ENCODE measurements around the gene ANK2.

The ANK2 gene

GRCh38 chr4:113288257-113288656 lies 238.8 kb downstream of the ANK2 start:
- Histone ChIP-seq H3K9ac (ENCODE audit: low read depth, low read length) (no peak overlapping the region), H3K4me1 (ENCODE audit: insufficient read depth, low read length) (no peaks in the 10 kb centered on the region), H3K79me2 (ENCODE audit: insufficient read depth, low read length) (no peaks in the 10 kb centered on the region), H3K4me2 (ENCODE audit: insufficient read depth, low read length) (no peak overlapping the region), H3K27me3 (ENCODE audit: insufficient read depth, low read length, poor library complexity) (no peaks in the 10 kb centered on the region), H3K4me3 (ENCODE audit: low read depth in 1 of 2, low read length in 2 of 2) (no peak overlapping the region), H2AFZ (ENCODE audit: low read depth, low read length) (no peak overlapping the region), H4K20me1 (ENCODE audit: insufficient read depth, low read length) (no peaks in the 10 kb centered on the region), H3K9me3 (ENCODE audit: insufficient read depth, low read length, severe bottlenecking) (no peaks in the 10 kb centered on the region), H3K36me3 (ENCODE audit: insufficient read depth, low read length) (no peaks in the 10 kb centered on the region), H3K27ac (ENCODE audit: low read length) (no peak overlapping the region)
- TF ChIP-seq CTCF (IDR thresholded peaks at IDR 0.05; ENCODE audit: borderline replicate concordance, extremely low read depth, low read length, poor library complexity, severe bottlenecking) (no peak), EZH2 (IDR thresholded peaks at IDR 0.05; ENCODE audit: borderline replicate concordance, low read depth, low read length, severe bottlenecking) (no peak)
- DNase-seq (no peak), ATAC-seq (ENCODE audit: insufficient read depth, low read depth) (no peak)

GRCh38 chr4:113288696-113289095 lies 239.2 kb downstream of the ANK2 start:
- ATAC-seq (ENCODE audit: insufficient read depth, low read depth) (no peak), DNase-seq (no peak)
- Histone ChIP-seq H3K79me2 (ENCODE audit: insufficient read depth, low read length) (no peaks in the 10 kb centered on the region), H3K4me2 (ENCODE audit: insufficient read depth, low read length) (no peak overlapping the region), H3K9ac (ENCODE audit: low read depth, low read length) (no peak overlapping the region), H3K36me3 (ENCODE audit: insufficient read depth, low read length) (no peaks in the 10 kb centered on the region), H3K27me3 (ENCODE audit: insufficient read depth, low read length, poor library complexity) (no peaks in the 10 kb centered on the region), H3K9me3 (ENCODE audit: insufficient read depth, low read length, severe bottlenecking) (no peaks in the 10 kb centered on the region), H2AFZ (ENCODE audit: low read depth, low read length) (no peak overlapping the region), H3K27ac (ENCODE audit: low read length) (no peak overlapping the region), H3K4me1 (ENCODE audit: insufficient read depth, low read length) (no peaks in the 10 kb centered on the region), H3K4me3 (ENCODE audit: low read depth in 1 of 2, low read length in 2 of 2) (no peak overlapping the region), H4K20me1 (ENCODE audit: insufficient read depth, low read length) (no peaks in the 10 kb centered on the region)
- no peak for TF ChIP-seq CTCF (IDR thresholded peaks at IDR 0.05; ENCODE audit: borderline replicate concordance, extremely low read depth, low read length, poor library complexity, severe bottlenecking)
- no peak for TF ChIP-seq EZH2 (IDR thresholded peaks at IDR 0.05; ENCODE audit: borderline replicate concordance, low read depth, low read length, severe bottlenecking)

DNA sequence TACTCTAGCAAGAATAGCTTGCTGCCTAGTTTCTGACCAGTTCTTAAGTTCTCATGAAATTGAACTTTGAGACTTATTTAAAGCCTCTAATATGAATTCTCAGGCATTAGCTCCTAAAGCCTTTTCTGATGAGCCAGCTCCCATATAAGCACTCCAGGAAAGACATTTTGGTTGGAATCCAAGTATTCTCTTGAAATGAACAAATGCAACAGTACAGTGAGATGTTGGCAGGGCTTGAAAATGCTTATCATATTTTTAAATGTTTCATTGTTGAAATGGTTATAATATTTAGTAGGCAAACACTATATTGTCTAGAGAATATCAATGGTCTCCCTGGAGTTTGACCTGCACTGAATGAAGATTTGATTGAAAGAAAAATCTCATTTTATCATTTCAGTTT lies 240.3 kb downstream of the ANK2 start:
- Histone ChIP-seq H3K4me2 (ENCODE audit: insufficient read depth, low read length) (no peak overlapping the region), H3K9ac (ENCODE audit: low read depth, low read length) (no peak overlapping the region), H4K20me1 (ENCODE audit: insufficient read depth, low read length) (no peaks in the 10 kb centered on the region), H3K79me2 (ENCODE audit: insufficient read depth, low read length) (no peaks in the 10 kb centered on the region), H3K4me3 (ENCODE audit: low read depth in 1 of 2, low read length in 2 of 2) (no peak overlapping the region), H3K27ac (ENCODE audit: low read length) (no peak overlapping the region), H3K4me1 (ENCODE audit: insufficient read depth, low read length) (no peaks in the 10 kb centered on the region), H2AFZ (ENCODE audit: low read depth, low read length) (no peak overlapping the region), H3K9me3 (ENCODE audit: insufficient read depth, low read length, severe bottlenecking) (no peaks in the 10 kb centered on the region), H3K36me3 (ENCODE audit: insufficient read depth, low read length) (no peaks in the 10 kb centered on the region), H3K27me3 (ENCODE audit: insufficient read depth, low read length, poor library complexity) (no peaks in the 10 kb centered on the region)
- ATAC-seq (ENCODE audit: insufficient read depth, low read depth) (no peak), DNase-seq (no peak)
- TF ChIP-seq EZH2 (IDR thresholded peaks at IDR 0.05; ENCODE audit: borderline replicate concordance, low read depth, low read length, severe bottlenecking) (no peak), CTCF (IDR thresholded peaks at IDR 0.05; ENCODE audit: borderline replicate concordance, extremely low read depth, low read length, poor library complexity, severe bottlenecking) (no peak)

DNA sequence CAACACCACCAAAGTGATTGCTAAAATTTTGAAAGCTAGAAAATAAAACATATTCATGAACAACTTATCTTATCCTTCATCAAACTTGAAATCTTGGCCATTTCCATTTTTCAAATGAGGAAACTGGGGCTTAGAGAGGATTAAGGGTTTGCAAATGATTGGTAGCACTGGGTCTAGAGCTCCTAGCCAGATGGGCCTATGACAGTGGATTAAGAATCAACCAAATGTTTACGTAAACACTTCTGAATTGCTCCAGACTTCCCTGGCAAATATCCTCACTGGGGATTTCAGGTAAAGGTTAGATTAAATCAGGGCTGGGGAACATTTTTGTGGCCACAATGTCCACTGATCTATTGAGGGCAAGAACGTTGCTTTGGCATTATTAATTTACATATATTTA lies 241.2 kb downstream of the ANK2 start:
- Histone ChIP-seq H3K9ac (ENCODE audit: low read depth, low read length) (no peak overlapping the region), H3K4me3 (ENCODE audit: low read depth in 1 of 2, low read length in 2 of 2) (no peak overlapping the region), H3K36me3 (ENCODE audit: insufficient read depth, low read length) (no peaks in the 10 kb centered on the region), H3K9me3 (ENCODE audit: insufficient read depth, low read length, severe bottlenecking) (no peaks in the 10 kb centered on the region), H4K20me1 (ENCODE audit: insufficient read depth, low read length) (no peaks in the 10 kb centered on the region), H3K79me2 (ENCODE audit: insufficient read depth, low read length) (no peaks in the 10 kb centered on the region), H3K27ac (ENCODE audit: low read length) (no peak overlapping the region), H3K4me2 (ENCODE audit: insufficient read depth, low read length) (no peak overlapping the region), H2AFZ (ENCODE audit: low read depth, low read length) (no peak overlapping the region), H3K27me3 (ENCODE audit: insufficient read depth, low read length, poor library complexity) (no peaks in the 10 kb centered on the region), H3K4me1 (ENCODE audit: insufficient read depth, low read length) (no peaks in the 10 kb centered on the region)
- ATAC-seq (ENCODE audit: insufficient read depth, low read depth) (no peak), DNase-seq (no peak)
- no peak for TF ChIP-seq CTCF (IDR thresholded peaks at IDR 0.05; ENCODE audit: borderline replicate concordance, extremely low read depth, low read length, poor library complexity, severe bottlenecking)
- no peak for TF ChIP-seq EZH2 (IDR thresholded peaks at IDR 0.05; ENCODE audit: borderline replicate concordance, low read depth, low read length, severe bottlenecking)
